ENCODE measurements around the gene TMEM253. TPM values are rescaled to one million over a fixed set of nuclear protein-coding genes. Genes with fewer than 3 reads are reported as not detected.

The TMEM253 gene
- total RNA-seq (not detected), total RNA-seq (0 to 0.56 (median 0.02) reads per million in 172 experiments)
- 0.11 TPM for polyA plus RNA-seq (2013, experiment 1 of 2)
- polyA plus RNA-seq (2013, experiment 2 of 2): 0.50 TPM

GRCh38 chr14:21100931-21101330, at the start of gene TMEM253:
Gene TMEM253 (plus strand): TSS chr14:21101066. CDS start chr14:21101344, 278 bp downstream.
- Histone ChIP-seq H3K9me3 (ENCODE audit: control insufficient read depth in 1 of 2, insufficient read depth in 1 of 2, low read length in 2 of 2) (no peaks in the 10 kb centered on the region), H3K36me3 (ENCODE audit: insufficient read depth, low read length) (no peaks in the 10 kb centered on the region), H3K4me1 (ENCODE audit: insufficient read depth, low read length) (peaks cover 37% of the 10 kb centered on the region), H3K27ac (ENCODE audit: low read depth in 1 of 2, low read length in 2 of 2) (no peak within 1 kb of the TSS), H3K27me3 (ENCODE audit: control insufficient read depth in 1 of 2, insufficient read depth in 2 of 2, low read length in 2 of 2) (no peaks in the 10 kb centered on the region), H3K4me3 (ENCODE audit: low read length) (no peak within 1 kb of the TSS)
- Mint-ChIP-seq H3K36me3 (ENCODE audit: low read depth) (no peaks in the 10 kb centered on the region), H3K4me1 (ENCODE audit: low read depth) (peaks cover 50% of the 10 kb centered on the region), H3K4me3 (peak within 1 kb of the TSS; percentile 90), H3K27ac (peak within 1 kb of the TSS; percentile 83), H3K27me3 (no peaks in the 10 kb centered on the region), H3K9me3 (no peaks in the 10 kb centered on the region)
- ChIA-PET CTCF (interaction anchor here (0.7 to 2.1 kb wide), 5 partner anchors 9 to 130 kb away, joined by 3 to 10 read pairs (median 3); no protein-coding TSS in a partner anchor), POLR2A (no interaction called here)
- intact Hi-C loops (cut with DNase I, micrococcal nuclease): loop anchor here (5.0 to 10.0 kb wide), 3 partner anchors 166 to 406 kb away; partner anchors contain the start of gene HNRNPC (in 1 of the 2)
- no peak for TF ChIP-seq CTCF (IDR thresholded peaks at IDR 0.05)
- no peak for DNase-seq
- no peak for ATAC-seq (ENCODE audit: poor library complexity)

GRCh38 chr14:21053184-21054122, 47.4 kb upstream of the TMEM253 start:
- Mint-ChIP-seq H3K9me3 (no peaks in the 10 kb centered on the region), H3K4me3 (no peak overlapping the region), H3K27me3 (peaks cover 14% of the 10 kb centered on the region), H3K4me1 (ENCODE audit: low read depth) (no peaks in the 10 kb centered on the region), H3K36me3 (ENCODE audit: low read depth) (no peaks in the 10 kb centered on the region), H3K27ac (no peak overlapping the region)
- POLR2A ChIA-PET: no interaction called here
- Histone ChIP-seq H3K4me3 (ENCODE audit: low read length) (no peak overlapping the region), H3K27me3 (ENCODE audit: control insufficient read depth in 1 of 2, insufficient read depth in 2 of 2, low read length in 2 of 2) (no peaks in the 10 kb centered on the region), H3K9me3 (ENCODE audit: control insufficient read depth in 1 of 2, insufficient read depth in 1 of 2, low read length in 2 of 2) (no peaks in the 10 kb centered on the region), H3K4me1 (ENCODE audit: insufficient read depth, low read length) (no peaks in the 10 kb centered on the region), H3K27ac (ENCODE audit: low read depth in 1 of 2, low read length in 2 of 2) (no peak overlapping the region), H3K36me3 (ENCODE audit: insufficient read depth, low read length) (no peaks in the 10 kb centered on the region)
- CTCF ChIA-PET: no interaction called here
- ATAC-seq (ENCODE audit: poor library complexity) (no peak), DNase-seq (no peak)
- no peak for TF ChIP-seq CTCF (IDR thresholded peaks at IDR 0.05)
- intact Hi-C loops (cut with DNase I, micrococcal nuclease): no loop called here

GRCh38 chr14:21054123-21054767, 46.6 kb upstream of the TMEM253 start:
- Histone ChIP-seq H3K9me3 (ENCODE audit: control insufficient read depth in 1 of 2, insufficient read depth in 1 of 2, low read length in 2 of 2) (no peaks in the 10 kb centered on the region), H3K4me1 (ENCODE audit: insufficient read depth, low read length) (no peaks in the 10 kb centered on the region), H3K27me3 (ENCODE audit: control insufficient read depth in 1 of 2, insufficient read depth in 2 of 2, low read length in 2 of 2) (no peaks in the 10 kb centered on the region), H3K27ac (ENCODE audit: low read depth in 1 of 2, low read length in 2 of 2) (no peak overlapping the region), H3K4me3 (ENCODE audit: low read length) (no peak overlapping the region), H3K36me3 (ENCODE audit: insufficient read depth, low read length) (no peaks in the 10 kb centered on the region)
- Mint-ChIP-seq H3K4me3 (no peak overlapping the region), H3K4me1 (ENCODE audit: low read depth) (no peaks in the 10 kb centered on the region), H3K36me3 (ENCODE audit: low read depth) (no peaks in the 10 kb centered on the region), H3K27ac (no peak overlapping the region), H3K27me3 (peaks cover 12% of the 10 kb centered on the region), H3K9me3 (no peaks in the 10 kb centered on the region)
- no peak for ATAC-seq (ENCODE audit: poor library complexity)
- no peak for TF ChIP-seq CTCF (IDR thresholded peaks at IDR 0.05)
- intact Hi-C loops (cut with DNase I, micrococcal nuclease): no loop called here
- DNase-seq: no peak
- POLR2A ChIA-PET: no interaction called here
- CTCF ChIA-PET: no interaction called here
